Measurements from ENCODE around the gene DCX. TPM values are rescaled to one million over a fixed set of nuclear protein-coding genes. Genes with fewer than 3 reads are reported as not detected.

Gene DCX
- total and polyA plus RNA-seq, 2 experiments from 2014 or later = 0.66 to 3.0 TPM

- TF ChIP-seq STAT1 (IDR thresholded peaks at IDR 0.05; ENCODE audit: unreplicated experiment) (no peak), ETS1 (IDR thresholded peaks at IDR 0.05) (no peak), CREB1 (CRISPR knock-in tag; IDR thresholded peaks at IDR 0.05; ENCODE audit: low read depth) (no peak), ZNF114 (CRISPR knock-in tag; IDR thresholded peaks at IDR 0.05) (no peak), ZNF331 (CRISPR knock-in tag; IDR thresholded peaks at IDR 0.05; ENCODE audit: low read depth) (no peak)
Observed at GRCh38 chrX:111339212-111339611, 72.8 kb downstream of the DCX start (continued).

- TF ChIP-seq EZH2 (IDR thresholded peaks at IDR 0.05; ENCODE audit: low read depth, unreplicated experiment) (no peak), CREB1 (CRISPR knock-in tag; IDR thresholded peaks at IDR 0.05; ENCODE audit: low read depth) (no peak), EZH2phosphoT487 (IDR thresholded peaks at IDR 0.05; ENCODE audit: unreplicated experiment) (no peak), JUNB (IDR thresholded peaks at IDR 0.05; ENCODE audit: unreplicated experiment) (no peak)
- no peak overlapping the region for H3K27ac Mint-ChIP-seq
- no peak for DNase-seq (ENCODE audit: low spot score)
- H3K27ac ChIP-seq (ENCODE audit: low read depth) = no peak overlapping the region
- no peaks in the 10 kb centered on the region for H3K79me2 ChIP-seq (replicated peaks; ENCODE audit: insufficient read depth)
- H3K36me3 ChIP-seq (ENCODE audit: insufficient read depth) = no peaks in the 10 kb centered on the region
- no peaks in the 10 kb centered on the region for H4K20me1 ChIP-seq (replicated peaks; ENCODE audit: insufficient read depth)
- no peak overlapping the region for H3K4me3 ChIP-seq
- no peaks in the 10 kb centered on the region for H3K27me3 ChIP-seq (ENCODE audit: insufficient read depth)
- no peak overlapping the region for H2AFZ ChIP-seq
- no peak overlapping the region for H3K4me2 ChIP-seq
- H3K9me2 ChIP-seq (ENCODE audit: insufficient read depth) = no peaks in the 10 kb centered on the region
- H3F3A ChIP-seq (replicated peaks; ENCODE audit: low read depth) = no peaks in the 10 kb centered on the region
- no peak overlapping the region for H3K4me3 Mint-ChIP-seq
- no peaks in the 10 kb centered on the region for H3K27me3 Mint-ChIP-seq (ENCODE audit: insufficient read depth, low read depth, poor library complexity)
- no peaks in the 10 kb centered on the region for H3K4me1 Mint-ChIP-seq
- no peaks in the 10 kb centered on the region for H3K9me3 Mint-ChIP-seq
- H3K4me1 ChIP-seq (ENCODE audit: insufficient read depth) = no peaks in the 10 kb centered on the region
- no peaks in the 10 kb centered on the region for H3K36me3 Mint-ChIP-seq (ENCODE audit: low read depth)
- ATAC-seq = no peak
Observed at GRCh38 chrX:111338095-111338698, 73.8 kb downstream of the DCX start.

GRCh38 chrX:111337067-111337637 lies 74.8 kb downstream of the DCX start:
- Histone ChIP-seq H3F3A (replicated peaks; ENCODE audit: low read depth) (no peaks in the 10 kb centered on the region), H4K20me1 (replicated peaks; ENCODE audit: insufficient read depth) (no peaks in the 10 kb centered on the region), H3K79me2 (replicated peaks; ENCODE audit: insufficient read depth) (no peaks in the 10 kb centered on the region), H3K27ac (ENCODE audit: low read depth) (no peak overlapping the region), H3K9me2 (ENCODE audit: insufficient read depth) (no peaks in the 10 kb centered on the region), H3K4me2 (no peak overlapping the region), H3K36me3 (ENCODE audit: insufficient read depth) (no peaks in the 10 kb centered on the region), H3K4me1 (ENCODE audit: insufficient read depth) (no peaks in the 10 kb centered on the region), H3K4me3 (no peak overlapping the region), H3K27me3 (ENCODE audit: insufficient read depth) (no peaks in the 10 kb centered on the region), H2AFZ (no peak overlapping the region)
- H3K9me3 Mint-ChIP-seq = no peaks in the 10 kb centered on the region
- H3K4me3 Mint-ChIP-seq = no peak overlapping the region
- DNase-seq (ENCODE audit: low spot score) (no peak), ATAC-seq (no peak)
- H3K36me3 Mint-ChIP-seq (ENCODE audit: low read depth) = no peaks in the 10 kb centered on the region
- no peaks in the 10 kb centered on the region for H3K4me1 Mint-ChIP-seq
- TF ChIP-seq EZH2 (IDR thresholded peaks at IDR 0.05; ENCODE audit: low read depth, unreplicated experiment) (no peak), ZNF331 (CRISPR knock-in tag; IDR thresholded peaks at IDR 0.05; ENCODE audit: low read depth) (no peak), ZNF114 (CRISPR knock-in tag; IDR thresholded peaks at IDR 0.05) (no peak), POLR2AphosphoS5 (IDR thresholded peaks at IDR 0.05; ENCODE audit: low read depth) (no peak), CTCF (conservative IDR thresholded peaks at IDR 0.05; ENCODE audit: low read depth in 2 of 2) (no peak), EZH2phosphoT487 (IDR thresholded peaks at IDR 0.05; ENCODE audit: unreplicated experiment) (no peak), STAT1 (IDR thresholded peaks at IDR 0.05; ENCODE audit: unreplicated experiment) (no peak)
- no peak overlapping the region for H3K27ac Mint-ChIP-seq
- H3K27me3 Mint-ChIP-seq (ENCODE audit: insufficient read depth, low read depth, poor library complexity) = no peaks in the 10 kb centered on the region

Measured in GM23338 (cell line).